DOHH2 (cell line): ENCODE data around the gene SLC22A15.

ENCODE experiments used
- H3F3A ChIP-seq: fragments of 200-600 bp; sonication (generic), shearing (Covaris generic); 2 replicates; pipeline ENCODE4 v1.6.0; 2016; ENCODE audit warnings: antibody characterized with exemption, mild to moderate bottlenecking; ENCODE audit not compliant: control insufficient read depth, insufficient read depth
- H3K27ac ChIP-seq: fragments of 200-600 bp; sonication (generic); 2 replicates; pipeline ENCODE4 v1.5.1; 2014; ENCODE audit warnings: low read depth, mild to moderate bottlenecking, low read length, moderate library complexity
- H3K27me3 ChIP-seq: fragments of 200-600 bp; sonication (generic); 2 replicates; pipeline ENCODE4 v1.6.1; 2014; ENCODE audit warnings: mild to moderate bottlenecking, low read length, mixed read lengths; ENCODE audit not compliant: control insufficient read depth
- H3K36me3 ChIP-seq: fragments of 200-600 bp; sonication (generic); 2 replicates; pipeline ENCODE4 v1.6.1; 2014; ENCODE audit warnings: mild to moderate bottlenecking, low read length, moderate library complexity, mixed read lengths; ENCODE audit not compliant: control insufficient read depth
- H3K4me1 ChIP-seq: fragments of 200-600 bp; sonication (generic); 2 replicates; pipeline ENCODE4 v1.6.1; 2014; ENCODE audit warnings: mild to moderate bottlenecking, low read length, mixed read lengths; ENCODE audit not compliant: control insufficient read depth
- H3K4me2 ChIP-seq: fragments of 200-600 bp; sonication (generic); 2 replicates; pipeline ENCODE4 v1.6.0; 2014; ENCODE audit warnings: mild to moderate bottlenecking, low read length, moderate library complexity
- H3K4me3 ChIP-seq: fragments of 200-600 bp; sonication (generic); 2 replicates; pipeline ENCODE4 v1.5.1; 2014; ENCODE audit warnings: mild to moderate bottlenecking, low read length, mixed read lengths
- H3K79me2 ChIP-seq: fragments of 200-600 bp; sonication (generic); 2 replicates; pipeline ENCODE4 v1.6.1; 2014; ENCODE audit warnings: mild to moderate bottlenecking, low read length, mixed read lengths; ENCODE audit not compliant: control insufficient read depth
- H3K9me2 ChIP-seq: fragments of 200-600 bp; sonication (generic); replicated peaks from 2 replicates; pipeline ENCODE4 v1.6.1; 2014; ENCODE audit warnings: mild to moderate bottlenecking, low read length, mixed read lengths; ENCODE audit not compliant: control insufficient read depth
- H3K9me3 ChIP-seq: fragments of 200-600 bp; sonication (generic); 2 replicates; pipeline ENCODE4 v1.6.1; 2014; ENCODE audit warnings: antibody characterized with exemption, low read length, mixed read lengths; ENCODE audit not compliant: control insufficient read depth, insufficient read depth
- H4K20me1 ChIP-seq: fragments of 200-600 bp; sonication (generic); 2 replicates; pipeline ENCODE4 v1.6.0; 2014; ENCODE audit warnings: low read depth, mild to moderate bottlenecking, antibody characterized with exemption, low read length, moderate library complexity; ENCODE audit not compliant: control insufficient read depth, insufficient read depth
- EZH2phosphoT487 ChIP-seq: fragments of 200-600 bp; sonication (generic); IDR thresholded peaks from 2 replicates; pipeline ENCODE4 v1.6.1; 2017; ENCODE audit warnings: borderline replicate concordance, mild to moderate bottlenecking, antibody characterized with exemption, low read length, moderate library complexity, mixed read lengths
- TF ChIP-seq, protein P1 (sequence below): fragments of 200-600 bp; sonication (generic); IDR thresholded peaks from one replicate; pipeline ENCODE4 v1.5.1; 2014; ENCODE audit warnings: antibody characterized with exemption, mild to moderate bottlenecking, low read depth, low read length; ENCODE audit not compliant: poor library complexity, severe bottlenecking

Gene SLC22A15

GRCh38 chr1:116099919-116100318, 123.6 kb downstream of the SLC22A15 start:
- Histone ChIP-seq H3K79me2 (no peaks in the 10 kb centered on the region), H3K4me2 (no peak overlapping the region), H3K36me3 (no peaks in the 10 kb centered on the region), H3K9me3 (no peaks in the 10 kb centered on the region; the same call in 1 of the 2 replicates), H3K4me3 (no peak overlapping the region), H3K27me3 (0 out of 2 replicates have a peak, but pooled peaks cover 3% of the 10 kb centered on the region), H4K20me1 (no peaks in the 10 kb centered on the region), H3K4me1 (no peaks in the 10 kb centered on the region), H3K9me2 (no peaks in the 10 kb centered on the region), H3K27ac (no peak overlapping the region), H3F3A (no peaks in the 10 kb centered on the region)
- TF ChIP-seq, protein P1, sequence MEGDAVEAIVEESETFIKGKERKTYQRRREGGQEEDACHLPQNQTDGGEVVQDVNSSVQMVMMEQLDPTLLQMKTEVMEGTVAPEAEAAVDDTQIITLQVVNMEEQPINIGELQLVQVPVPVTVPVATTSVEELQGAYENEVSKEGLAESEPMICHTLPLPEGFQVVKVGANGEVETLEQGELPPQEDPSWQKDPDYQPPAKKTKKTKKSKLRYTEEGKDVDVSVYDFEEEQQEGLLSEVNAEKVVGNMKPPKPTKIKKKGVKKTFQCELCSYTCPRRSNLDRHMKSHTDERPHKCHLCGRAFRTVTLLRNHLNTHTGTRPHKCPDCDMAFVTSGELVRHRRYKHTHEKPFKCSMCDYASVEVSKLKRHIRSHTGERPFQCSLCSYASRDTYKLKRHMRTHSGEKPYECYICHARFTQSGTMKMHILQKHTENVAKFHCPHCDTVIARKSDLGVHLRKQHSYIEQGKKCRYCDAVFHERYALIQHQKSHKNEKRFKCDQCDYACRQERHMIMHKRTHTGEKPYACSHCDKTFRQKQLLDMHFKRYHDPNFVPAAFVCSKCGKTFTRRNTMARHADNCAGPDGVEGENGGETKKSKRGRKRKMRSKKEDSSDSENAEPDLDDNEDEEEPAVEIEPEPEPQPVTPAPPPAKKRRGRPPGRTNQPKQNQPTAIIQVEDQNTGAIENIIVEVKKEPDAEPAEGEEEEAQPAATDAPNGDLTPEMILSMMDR = no peak
- TF ChIP-seq EZH2phosphoT487 = no peak

DNA sequence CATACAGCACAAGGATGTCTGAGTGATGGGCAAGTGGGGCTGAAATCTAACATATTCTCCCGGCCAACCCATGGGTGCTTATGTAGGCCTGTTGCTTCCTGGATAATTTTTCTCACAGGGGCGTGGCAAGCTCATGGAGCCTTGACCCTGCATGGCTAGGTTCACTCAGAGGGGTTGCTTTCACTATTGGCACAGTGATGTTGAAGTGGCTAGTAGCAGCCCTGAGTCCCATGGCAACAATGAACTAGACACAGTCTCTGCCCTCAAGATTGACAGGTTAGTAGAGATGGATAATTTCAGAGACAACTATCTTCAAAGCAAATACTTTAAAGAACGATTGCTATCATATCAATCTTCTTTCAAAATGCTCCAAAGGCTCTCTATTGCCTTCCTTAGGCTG, 128.4 kb downstream of the SLC22A15 start:
- Histone ChIP-seq H3K9me3 (no peaks in the 10 kb centered on the region), H3K36me3 (no peaks in the 10 kb centered on the region), H3K4me3 (no peak overlapping the region), H3K4me2 (no peak overlapping the region), H3K27ac (no peak overlapping the region), H4K20me1 (no peaks in the 10 kb centered on the region), H3K27me3 (no peaks in the 10 kb centered on the region), H3K9me2 (no peaks in the 10 kb centered on the region), H3K4me1 (no peaks in the 10 kb centered on the region), H3F3A (no peaks in the 10 kb centered on the region), H3K79me2 (no peaks in the 10 kb centered on the region)
- TF ChIP-seq, protein P1 = no peak
- no peak for TF ChIP-seq EZH2phosphoT487

GRCh38 chr1:116105996-116106395, 129.7 kb downstream of the SLC22A15 start:
- Histone ChIP-seq H3F3A (no peaks in the 10 kb centered on the region), H3K36me3 (no peaks in the 10 kb centered on the region), H3K27ac (no peak overlapping the region), H3K9me2 (no peaks in the 10 kb centered on the region), H3K4me1 (peaks cover 2% of the 10 kb centered on the region; the same call in 1 of the 2 replicates), H3K79me2 (no peaks in the 10 kb centered on the region), H3K27me3 (no peaks in the 10 kb centered on the region), H3K4me2 (no peak overlapping the region), H4K20me1 (no peaks in the 10 kb centered on the region), H3K9me3 (no peaks in the 10 kb centered on the region), H3K4me3 (no peak overlapping the region)
- no peak for TF ChIP-seq EZH2phosphoT487
- TF ChIP-seq, protein P1 = no peak
